IgD-negative memory B cell (primary cell): ENCODE results near the gene APP. TPM values are rescaled to one million over a fixed set of nuclear protein-coding genes. Genes with fewer than 3 reads are reported as not detected.

Source experiments
- H3K27ac Mint-ChIP-seq, 3 donors: one replicate each; pipeline ENCODE4 v1.8.0; 2020 to 2022; ENCODE audit warnings: mild to moderate bottlenecking in 3 of 3, mixed read lengths in 3 of 3, moderate library complexity in 1 of 3
- H3K27me3 Mint-ChIP-seq: one replicate; pipeline ENCODE4 v1.8.0; 2021; ENCODE audit warnings: mixed read lengths
- H3K36me3 Mint-ChIP-seq: one replicate; pipeline ENCODE4 v1.8.0; 2020; ENCODE audit warnings: mild to moderate bottlenecking, mixed read lengths
- H3K4me1 Mint-ChIP-seq, 3 donors: one replicate each; pipeline ENCODE4 v1.8.0; 2020 to 2022; ENCODE audit warnings: mixed read lengths in 3 of 3, mild to moderate bottlenecking in 1 of 3
- H3K4me3 Mint-ChIP-seq, 4 donors: one replicate each; pipeline ENCODE4 v1.8.0; 2020 to 2022; ENCODE audit warnings: mild to moderate bottlenecking in 4 of 4, mixed read lengths in 4 of 4, moderate library complexity in 3 of 4
- H3K9me3 Mint-ChIP-seq, 3 donors: one replicate each; pipeline ENCODE4 v1.8.0; 2020 to 2021; ENCODE audit warnings: mixed read lengths in 3 of 3, mild to moderate bottlenecking in 1 of 3
- polyA plus RNA-seq: library from polyadenylated mRNA; unstranded; fragments of 300-500 nt; fragmentation: Illumina TruSeq; gene quantifications from one replicate; pipeline ENCODE4 v1.2.3, GENCODE V29; 2021

Gene APP
- polyA plus RNA-seq: 12.5 TPM

DNA sequence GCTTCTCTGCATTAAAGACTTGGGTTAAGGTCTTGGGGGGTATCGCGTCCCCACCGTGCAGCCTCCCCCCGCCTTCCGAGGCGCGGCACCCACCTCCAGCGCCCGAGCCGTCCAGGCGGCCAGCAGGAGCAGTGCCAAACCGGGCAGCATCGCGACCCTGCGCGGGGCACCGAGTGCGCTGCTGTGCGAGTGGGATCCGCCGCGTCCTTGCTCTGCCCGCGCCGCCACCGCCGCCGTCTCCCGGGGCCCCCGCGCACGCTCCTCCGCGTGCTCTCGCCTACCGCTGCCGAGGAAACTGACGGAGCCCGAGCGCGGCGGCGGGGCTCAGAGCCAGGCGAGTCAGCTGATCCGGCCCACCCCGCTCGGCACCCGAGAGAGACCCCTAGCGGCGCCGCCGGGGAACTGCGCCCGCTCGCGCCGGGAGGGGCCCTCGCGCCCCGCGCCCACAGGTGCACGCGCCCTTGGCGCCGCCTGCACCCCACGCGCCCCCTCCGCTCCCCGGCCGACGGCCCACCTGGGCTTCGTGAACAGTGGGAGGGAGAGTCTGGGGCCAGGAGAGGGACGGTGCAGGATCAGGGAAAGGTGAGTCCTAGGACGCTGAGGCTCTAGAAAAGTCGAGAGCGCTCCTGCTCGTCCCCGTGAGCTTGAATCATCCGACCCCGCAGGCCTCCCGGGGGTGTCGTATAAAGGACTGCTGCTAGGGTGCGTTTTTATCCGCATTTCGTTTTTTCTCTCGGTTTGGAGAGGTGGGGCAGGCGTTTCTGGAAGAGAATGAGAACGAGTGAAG is at the start of gene APP:
TSS of gene APP (minus strand) at position 300 of the 787 bp plus-strand sequence. CDS start at position 150, 150 bp downstream.
- no peaks in the 10 kb centered on the region for H3K9me3 Mint-ChIP-seq
- H3K27me3 Mint-ChIP-seq: peaks cover 22% of the 10 kb centered on the region
- H3K36me3 Mint-ChIP-seq: no peaks in the 10 kb centered on the region
- peak within 1 kb of the TSS; percentile 89 to 100 (median 93) for H3K4me3 Mint-ChIP-seq
- H3K4me1 Mint-ChIP-seq: peaks cover 4 to 14% (median 7%) of the 10 kb centered on the region in 3 donors
- H3K27ac Mint-ChIP-seq: peak within 1 kb of the TSS in 2 of 3 donors; percentile 18 to 76

- Mint-ChIP-seq H3K36me3 (peaks cover 1% of the 10 kb centered on the region), H3K27ac (no peak overlapping the region), H3K4me1 (no peaks in the 10 kb centered on the region), H3K9me3 (peaks cover 0 to 3% (median 2%) of the 10 kb centered on the region in 3 donors), H3K27me3 (no peaks in the 10 kb centered on the region), H3K4me3 (no peak overlapping the region)
These were observed 41.6 kb upstream of the APP start for GRCh38 chr21:26212220-26212619.

DNA sequence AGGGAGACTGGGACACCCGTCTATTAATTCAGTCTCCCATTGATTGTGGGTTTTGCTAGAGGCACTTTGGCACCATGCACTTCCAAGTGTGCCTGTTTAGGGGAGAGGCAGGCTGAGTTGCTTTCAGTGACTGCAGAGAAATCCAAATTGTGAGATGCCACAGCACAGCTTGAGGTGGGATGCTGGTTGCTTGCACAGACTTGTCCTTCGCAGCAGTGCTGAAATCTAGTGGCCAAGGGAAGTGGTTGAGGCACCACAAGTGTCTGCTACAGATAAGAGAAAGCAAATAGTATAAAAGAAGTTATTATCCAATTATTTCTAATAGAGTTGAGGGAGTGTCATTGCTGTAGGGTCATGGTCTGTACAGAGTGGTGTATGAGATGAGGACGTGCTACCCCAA is 40.0 kb upstream of the APP start:
- Mint-ChIP-seq H3K4me3 (no peak overlapping the region), H3K9me3 (no peaks in the 10 kb centered on the region), H3K27me3 (no peaks in the 10 kb centered on the region), H3K36me3 (peaks cover 1% of the 10 kb centered on the region), H3K27ac (no peak overlapping the region), H3K4me1 (no peaks in the 10 kb centered on the region)

GRCh38 chr21:26207021-26207420 is 36.5 kb upstream of the APP start:
- no peaks in the 10 kb centered on the region for H3K4me1 Mint-ChIP-seq
- H3K4me3 Mint-ChIP-seq: no peak overlapping the region
- H3K27ac Mint-ChIP-seq: no peak overlapping the region
- no peaks in the 10 kb centered on the region for H3K9me3 Mint-ChIP-seq
- no peaks in the 10 kb centered on the region for H3K27me3 Mint-ChIP-seq
- peaks cover 1% of the 10 kb centered on the region for H3K36me3 Mint-ChIP-seq

DNA sequence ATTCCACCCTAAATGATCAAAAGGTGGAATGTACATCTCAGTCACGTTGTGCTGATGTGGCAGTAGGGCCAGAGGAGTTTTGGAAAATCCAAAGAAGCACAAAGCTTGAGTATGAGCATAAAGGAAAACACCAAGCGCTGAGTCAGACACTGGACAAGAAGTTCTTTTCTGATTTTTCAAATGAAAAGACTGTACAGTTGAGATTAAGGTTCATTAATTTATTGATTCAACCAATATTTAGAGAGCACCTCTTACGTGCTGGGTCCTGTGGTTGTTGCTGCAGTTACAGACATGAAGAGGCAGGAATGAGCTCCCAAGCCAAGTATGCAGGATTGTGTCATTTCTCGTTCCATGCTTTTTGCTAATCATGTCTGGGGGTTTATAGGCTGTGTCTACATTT is 28.9 kb upstream of the APP start:
- no peak overlapping the region for H3K4me3 Mint-ChIP-seq
- no peak overlapping the region for H3K27ac Mint-ChIP-seq
- no peaks in the 10 kb centered on the region for H3K9me3 Mint-ChIP-seq
- peaks cover 2% of the 10 kb centered on the region for H3K27me3 Mint-ChIP-seq
- H3K36me3 Mint-ChIP-seq: no peaks in the 10 kb centered on the region
- H3K4me1 Mint-ChIP-seq: no peaks in the 10 kb centered on the region

- Mint-ChIP-seq H3K36me3 (peaks cover 2% of the 10 kb centered on the region), H3K4me3 (no peak overlapping the region), H3K9me3 (no peaks in the 10 kb centered on the region), H3K4me1 (no peaks in the 10 kb centered on the region), H3K27ac (no peak overlapping the region), H3K27me3 (peaks cover 2% of the 10 kb centered on the region)
These were observed 25.1 kb upstream of the APP start for GRCh38 chr21:26195708-26196107.

DNA sequence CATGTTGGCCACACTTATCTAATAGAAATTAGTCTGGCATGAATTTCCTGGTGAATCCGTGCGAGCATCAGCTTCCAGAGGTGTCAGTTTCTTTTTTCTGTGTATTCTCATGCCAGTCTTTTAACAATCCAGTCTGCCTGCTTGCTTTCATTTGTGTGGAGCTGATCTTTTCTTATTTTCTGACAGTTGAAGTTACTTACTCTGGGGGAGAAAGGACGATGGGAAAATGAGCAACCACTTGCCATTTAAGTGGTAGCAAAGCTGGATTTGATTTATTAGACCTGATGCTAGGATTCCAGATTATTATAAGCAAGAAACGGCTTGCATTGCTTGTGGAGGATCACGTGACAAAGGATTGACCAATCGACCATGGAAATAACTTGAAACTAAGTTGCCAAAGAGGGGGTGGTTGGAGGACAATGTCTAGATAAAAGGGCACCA is 24.3 kb upstream of the APP start:
- peaks cover 2% of the 10 kb centered on the region for H3K27me3 Mint-ChIP-seq
- H3K27ac Mint-ChIP-seq: no peak overlapping the region
- no peaks in the 10 kb centered on the region for H3K9me3 Mint-ChIP-seq
- no peak overlapping the region for H3K4me3 Mint-ChIP-seq
- H3K36me3 Mint-ChIP-seq: peaks cover 2% of the 10 kb centered on the region
- no peaks in the 10 kb centered on the region for H3K4me1 Mint-ChIP-seq

DNA sequence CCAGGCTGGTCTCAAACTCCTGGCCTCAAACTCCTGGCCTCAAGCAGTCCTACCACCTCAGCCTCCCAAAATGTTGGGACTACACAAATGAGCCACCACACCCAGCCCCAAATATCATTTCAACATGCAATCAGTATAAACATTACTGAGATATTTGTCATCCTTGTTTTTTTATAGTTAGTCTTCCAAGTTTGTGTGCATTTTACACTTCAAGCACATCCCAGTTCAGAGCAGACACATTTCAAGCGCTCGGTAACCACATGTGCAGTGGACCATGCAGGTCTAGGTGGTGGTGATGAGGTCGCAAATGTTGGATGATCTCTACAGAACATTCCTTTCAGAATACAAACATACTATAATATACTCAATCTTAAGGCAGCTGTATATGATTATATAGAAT is 23.8 kb upstream of the APP start:
- Mint-ChIP-seq H3K36me3 (peaks cover 2% of the 10 kb centered on the region), H3K9me3 (no peaks in the 10 kb centered on the region), H3K4me3 (no peak overlapping the region), H3K27me3 (peaks cover 2% of the 10 kb centered on the region), H3K27ac (no peak overlapping the region), H3K4me1 (no peaks in the 10 kb centered on the region)

DNA sequence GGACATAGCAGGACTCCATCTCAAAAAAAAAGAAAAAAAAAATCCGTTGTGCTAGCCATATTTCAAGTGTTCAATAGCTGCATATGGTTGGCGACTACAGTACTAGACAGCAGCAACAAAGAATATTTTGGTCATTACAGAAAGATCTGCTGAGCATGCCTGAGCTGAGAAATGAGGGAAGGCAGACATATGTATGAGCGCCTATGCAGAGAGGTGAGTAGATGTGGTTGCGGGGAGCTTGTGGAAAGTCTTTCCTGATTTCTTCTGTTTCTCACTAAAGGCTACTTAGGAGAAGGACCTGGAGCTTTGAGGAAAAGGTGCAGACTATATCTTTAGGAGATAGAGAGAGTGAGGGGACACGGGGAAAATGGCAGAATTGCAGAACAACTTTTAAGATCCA is 21.0 kb upstream of the APP start:
- H3K27ac Mint-ChIP-seq: no peak overlapping the region

DNA sequence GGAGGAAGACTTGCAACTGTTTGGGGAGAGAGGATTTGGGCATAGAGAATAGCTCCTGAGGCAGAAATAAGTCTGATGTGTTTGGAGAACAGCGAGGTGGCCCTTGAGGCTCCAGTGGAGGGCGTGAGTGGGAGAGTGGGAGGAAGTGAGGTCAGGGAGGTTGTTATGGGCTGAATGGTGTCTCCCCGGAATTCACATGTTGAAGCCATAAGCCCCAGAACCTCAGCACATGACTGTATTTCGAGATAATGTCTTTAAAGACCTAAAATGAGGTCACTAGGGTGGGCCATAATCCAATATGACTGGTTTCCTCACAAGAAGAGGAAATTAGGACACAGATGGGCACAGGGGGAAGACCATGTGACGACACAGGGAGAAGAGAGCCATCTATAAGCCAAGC is 17.9 kb upstream of the APP start:
- Mint-ChIP-seq H3K27ac (no peak overlapping the region), H3K36me3 (peaks cover 2% of the 10 kb centered on the region), H3K4me1 (no peaks in the 10 kb centered on the region), H3K4me3 (no peak overlapping the region), H3K27me3 (no peaks in the 10 kb centered on the region), H3K9me3 (peaks cover 1 to 4% (median 2%) of the 10 kb centered on the region in 3 donors)

More for the DNA sequence above, 21.0 kb upstream of the APP start:
- Mint-ChIP-seq H3K36me3 (peaks cover 2% of the 10 kb centered on the region), H3K9me3 (no peaks in the 10 kb centered on the region), H3K4me1 (no peaks in the 10 kb centered on the region), H3K4me3 (no peak overlapping the region), H3K27me3 (no peaks in the 10 kb centered on the region)

DNA sequence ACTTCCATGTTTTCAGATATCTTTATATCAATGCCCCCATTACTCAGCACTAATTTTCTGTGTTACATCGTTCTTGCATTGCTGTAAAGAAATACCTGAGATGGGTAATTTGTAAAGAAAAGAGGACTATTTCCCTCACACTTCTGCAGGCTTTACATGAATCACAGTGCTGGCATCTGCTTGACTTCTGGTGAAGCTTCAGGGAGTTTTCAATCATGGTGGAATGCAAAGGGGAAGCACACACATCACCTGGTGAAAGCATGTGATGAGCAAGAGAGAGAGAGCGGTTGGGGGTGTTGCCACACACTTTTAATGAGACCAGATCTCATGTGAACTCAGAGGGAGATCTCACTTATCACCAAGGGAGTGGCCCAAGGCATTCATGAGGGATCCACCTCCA is 14.9 kb upstream of the APP start:
- Mint-ChIP-seq H3K4me3 (no peak overlapping the region), H3K36me3 (no peaks in the 10 kb centered on the region), H3K27me3 (peaks cover 1% of the 10 kb centered on the region), H3K27ac (peak overlapping the region in 1 of 3 donors; percentile 71), H3K4me1 (no peaks in the 10 kb centered on the region), H3K9me3 (peaks cover 3 to 4% (median 4%) of the 10 kb centered on the region in 3 donors)

DNA sequence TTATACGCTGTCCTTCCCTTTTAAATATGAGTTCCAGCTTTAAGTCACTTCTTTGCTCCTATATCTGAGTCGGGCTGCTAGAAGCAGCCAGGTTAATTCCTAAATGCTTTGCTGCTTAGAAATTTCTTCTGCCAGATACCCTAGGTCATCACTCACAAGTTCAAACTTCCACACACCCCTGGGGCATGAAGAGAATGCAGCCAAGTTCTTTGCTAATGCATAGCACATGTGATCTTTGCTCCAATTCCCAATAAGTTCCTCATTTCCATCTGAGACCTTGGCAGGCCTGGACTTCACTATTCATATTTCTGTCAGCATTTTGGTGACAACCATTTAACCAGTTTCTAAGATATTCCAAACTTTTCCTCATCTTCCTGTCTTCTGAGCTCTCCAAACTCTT is 14.5 kb upstream of the APP start:
- Mint-ChIP-seq H3K9me3 (peaks cover 3 to 4% (median 4%) of the 10 kb centered on the region in 3 donors), H3K27ac (no peak overlapping the region), H3K4me1 (no peaks in the 10 kb centered on the region), H3K36me3 (no peaks in the 10 kb centered on the region), H3K4me3 (no peak overlapping the region), H3K27me3 (peaks cover 1% of the 10 kb centered on the region)

DNA sequence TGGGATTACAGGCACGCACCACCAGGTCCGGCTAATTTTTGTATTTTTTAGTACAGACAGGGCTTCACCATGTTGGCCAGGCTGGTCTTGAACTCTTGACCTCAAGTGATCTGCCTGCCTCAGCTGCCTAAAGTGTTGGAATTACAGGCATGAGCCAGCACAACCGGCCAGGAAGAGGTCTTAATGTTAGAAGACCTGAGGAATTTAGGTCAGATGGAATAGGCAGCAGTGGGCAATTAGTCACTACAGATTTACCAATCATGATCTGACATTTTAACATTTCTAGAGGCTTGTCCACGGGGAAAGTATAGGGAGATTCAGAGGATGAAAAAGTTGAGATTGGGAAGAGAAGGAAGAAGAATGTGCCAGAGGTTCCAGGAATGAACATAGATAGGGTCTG is 8.9 kb upstream of the APP start:
- Mint-ChIP-seq H3K9me3 (peaks cover 0 to 4% (median 3%) of the 10 kb centered on the region in 3 donors), H3K4me3 (no peak overlapping the region), H3K36me3 (no peaks in the 10 kb centered on the region), H3K27me3 (peaks cover 17% of the 10 kb centered on the region), H3K4me1 (peaks cover 0 to 8% (median 4%) of the 10 kb centered on the region in 3 donors), H3K27ac (no peak overlapping the region)

DNA sequence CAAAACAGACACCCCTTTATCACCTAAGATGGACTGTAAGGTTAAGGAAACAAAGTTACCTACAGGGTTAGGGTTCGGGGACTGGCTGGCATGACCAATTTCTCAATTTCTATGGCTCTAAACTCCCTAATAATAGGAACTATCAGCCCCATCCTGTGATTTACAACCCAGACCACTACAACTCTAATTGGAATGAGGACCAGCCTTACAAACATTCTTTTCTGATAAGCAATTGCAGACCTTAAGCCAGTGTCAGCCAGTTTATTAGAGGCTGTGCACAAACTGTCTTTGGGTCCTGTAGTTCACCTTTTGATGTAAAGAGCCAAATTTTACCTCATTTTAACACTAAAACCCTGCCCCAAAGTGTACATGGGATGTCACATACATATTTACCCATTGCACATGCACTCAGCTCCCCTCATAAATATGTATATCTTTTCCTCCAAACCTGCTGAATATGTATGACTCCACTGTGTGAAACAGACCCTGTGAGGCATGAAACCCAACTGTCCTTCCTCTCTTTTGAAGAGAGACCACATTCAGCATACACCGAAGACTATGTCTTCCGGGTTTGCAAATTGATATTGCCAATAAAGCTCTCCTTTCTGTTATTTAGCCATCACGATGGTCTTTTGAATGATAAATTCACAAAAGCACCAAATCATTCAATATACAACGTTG is 7.3 kb upstream of the APP start:
- Mint-ChIP-seq H3K9me3 (no peaks in the 10 kb centered on the region), H3K4me3 (peak overlapping the region in 1 of 4 donors; percentile 39), H3K36me3 (no peaks in the 10 kb centered on the region), H3K4me1 (peaks cover 0 to 8% (median 4%) of the 10 kb centered on the region in 3 donors), H3K27ac (no peak overlapping the region), H3K27me3 (peaks cover 17% of the 10 kb centered on the region)

GRCh38 chr21:26177187-26177586 is 6.6 kb upstream of the APP start:
- Mint-ChIP-seq H3K36me3 (no peaks in the 10 kb centered on the region), H3K27ac (no peak overlapping the region), H3K9me3 (no peaks in the 10 kb centered on the region), H3K4me1 (peaks cover 0 to 8% (median 4%) of the 10 kb centered on the region in 3 donors), H3K4me3 (no peak overlapping the region), H3K27me3 (peaks cover 18% of the 10 kb centered on the region)
